Aorta (tissue), 5 donors: ENCODE measurements around the gene JPH4. TPM values are rescaled to one million over a fixed set of nuclear protein-coding genes. Genes with fewer than 3 reads are reported as not detected.

ENCODE experiments used
- ATAC-seq: fragments of 200-7000 bp; cut with Tn5 transposase; one replicate; pipeline ENCODE4 v1.9.1; 2022; ENCODE audit warnings: moderate library complexity; ENCODE audit not compliant: low FRiP score
- DNase-seq, 2 donors: peaks; one replicate each; pipeline ENCODE4 v3.0.0-alpha.2; 2020
- H3K27ac ChIP-seq, 2 donors: one replicate each; pipeline ENCODE4 v1.5.1; 2013; ENCODE audit warnings: low read length in 2 of 2, mild to moderate bottlenecking in 2 of 2, moderate library complexity in 2 of 2, control low read depth in 1 of 2, inconsistent platforms in 1 of 2, low read depth in 1 of 2
- H3K27me3 ChIP-seq, 2 donors: one replicate each; pipeline ENCODE4 v1.6.1; 2013; ENCODE audit warnings: control low read depth in 1 of 2, low read length in 1 of 2, mild to moderate bottlenecking in 1 of 2, moderate library complexity in 1 of 2; ENCODE audit not compliant: insufficient read depth in 2 of 2, control insufficient read depth in 1 of 2
- H3K36me3 ChIP-seq, 2 donors: one replicate each; pipeline ENCODE4 v1.6.1; 2013; ENCODE audit warnings: control low read depth in 1 of 2, low read length in 1 of 2, mild to moderate bottlenecking in 1 of 2; ENCODE audit not compliant: insufficient read depth in 2 of 2, control insufficient read depth in 1 of 2
- H3K4me1 ChIP-seq, 2 donors: one replicate each; pipeline ENCODE4 v1.6.1; 2013; ENCODE audit warnings: low read length in 2 of 2, control low read depth in 1 of 2, mild to moderate bottlenecking in 1 of 2, moderate library complexity in 1 of 2; ENCODE audit not compliant: insufficient read depth in 2 of 2, control insufficient read depth in 1 of 2
- H3K4me3 ChIP-seq, 2 donors: one replicate each; pipeline ENCODE4 v1.5.1; 2013; ENCODE audit warnings: low read length in 2 of 2, control low read depth in 1 of 2, mild to moderate bottlenecking in 1 of 2
- H3K9me3 ChIP-seq: one replicate; pipeline ENCODE4 v1.6.1; 2013; ENCODE audit warnings: mild to moderate bottlenecking, low read length; ENCODE audit not compliant: control insufficient read depth
- WGBS, 2 donors: extraction: QIAGEN DNeasy Blood & Tissue Kit; methylation state at CpG; one replicate each; pipeline ENCODE4 v1.1.7; 2013; 5-methylcytosine and 5-hydroxymethylcytosine counted together
- intact Hi-C, 2 donors: fragments of 100-400 bp; cut with DNase I; formaldehyde crosslinking; loops; one replicate each; pipeline versions ENCODE4 v1.14.2 to v1.15.0; 2022
- polyA plus RNA-seq, 2 donors: library from polyadenylated mRNA; stranded (reverse); fragments of 200-250 nt; gene quantifications; one replicate each; pipeline ENCODE4 v1.2.3, GENCODE V29; 2013
- total RNA-seq, 2 donors: library from RNA; stranded (reverse); fragmentation: NEBNext Ultra II Directional; extraction: Animal tissue kit (Norgen Biotek cat#: 25700); gene quantifications; one replicate each; pipeline ENCODE4 v1.2.1, GENCODE V29; 2021
- donor health status: healthy with polysubstance abuse.
- donor health status: Bipolar disorder and iron deficiency.
- donor health status: DM: no; HTN: no; CAD: no.
- donor health status: DM: no; HTN: no; CAD: no.
- donor health status: DM: yes; HTN: yes; CAD: no.

JPH4 gene
- total and polyA plus RNA-seq, 4 donors: 0.23 to 1.7 (median 1.5) TPM; not detected in 1

DNA sequence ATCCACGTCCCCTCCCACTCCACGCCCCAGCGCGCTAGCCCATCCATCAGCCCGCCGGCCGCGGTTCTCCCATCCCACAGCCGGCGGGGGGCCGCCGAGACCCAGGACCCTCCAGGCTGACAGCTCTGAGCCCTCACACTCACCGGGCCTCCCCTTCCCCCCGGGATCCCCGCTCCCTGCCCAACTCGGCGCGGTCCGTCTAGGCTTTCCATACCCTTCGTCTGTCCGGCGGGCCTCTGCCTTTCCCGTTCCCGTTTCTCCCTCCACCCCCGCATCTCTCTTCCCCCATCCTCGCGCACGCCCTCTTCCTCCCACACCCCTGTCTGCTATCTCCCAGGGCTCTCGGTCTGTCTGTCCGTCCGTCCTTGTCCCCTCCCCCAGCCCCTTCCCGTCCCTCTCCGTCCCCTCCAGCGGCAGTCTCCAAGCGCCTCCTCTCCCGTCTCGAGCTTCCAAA, 27.8 kb downstream of the JPH4 start:
- no peaks in the 10 kb centered on the region for H3K4me1 ChIP-seq
- H3K9me3 ChIP-seq: no peaks in the 10 kb centered on the region
- H3K27me3 ChIP-seq: no peaks in the 10 kb centered on the region
- H3K4me3 ChIP-seq: peak overlapping the region; percentile 52 to 53
- no peak for DNase-seq
- no peak overlapping the region for H3K27ac ChIP-seq
- H3K36me3 ChIP-seq: no peaks in the 10 kb centered on the region
- ATAC-seq: peak; percentile 27
- intact Hi-C loops: loop anchor here in 1 of 2 donors (10.0 kb wide), 1 partner anchor 226 kb away; the partner anchor contains the start of gene PABPN1
- 1% methylated on average over 37 of the region's 37 CpGs for WGBS, 2 donors

DNA sequence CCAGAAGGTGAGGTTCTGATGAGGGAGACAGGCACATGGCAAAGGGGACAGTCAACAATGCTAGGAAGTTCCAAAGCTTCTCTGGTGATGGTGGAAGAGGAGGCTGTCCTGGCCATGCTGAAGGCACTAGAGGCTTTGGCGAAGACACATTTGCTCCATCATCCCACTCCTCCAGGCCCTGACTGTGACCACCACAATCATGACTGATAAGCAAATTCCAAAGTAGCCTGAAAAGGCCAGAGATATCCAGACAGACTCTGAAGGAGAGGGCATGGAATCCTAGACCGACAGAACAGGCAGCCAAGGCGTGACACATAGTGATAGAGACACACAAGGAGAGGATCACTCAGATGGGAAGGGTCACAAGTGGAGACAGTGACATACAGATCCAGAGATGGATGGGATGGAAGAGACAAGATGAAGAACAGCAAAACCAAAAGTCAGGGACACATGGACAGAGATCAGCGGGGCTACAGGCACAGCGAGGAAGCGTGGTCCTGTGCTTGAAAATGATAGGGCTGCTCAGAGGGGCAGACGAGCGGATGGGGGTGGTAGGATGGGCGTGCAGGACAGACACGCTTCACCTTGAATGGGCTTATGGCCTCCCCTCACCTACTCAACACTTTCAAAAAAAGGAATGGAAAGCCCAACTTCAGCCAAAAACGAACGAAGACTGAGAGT, 28.3 kb downstream of the JPH4 start:
- ATAC-seq (peak; percentile 19), DNase-seq (no peak)
- WGBS, 2 donors: 42 to 46% methylated on average over 12 of the region's 12 CpGs
- no peaks in the 10 kb centered on the region for H3K27me3 ChIP-seq
- H3K9me3 ChIP-seq: no peaks in the 10 kb centered on the region
- intact Hi-C loops: loop anchor here in 1 of 2 donors (10.0 kb wide), 1 partner anchor 225 kb away; the partner anchor contains the start of gene PABPN1
- H3K4me1 ChIP-seq: no peaks in the 10 kb centered on the region
- no peaks in the 10 kb centered on the region for H3K36me3 ChIP-seq
- peak overlapping the region in 1 of 2 donors; percentile 53 for H3K4me3 ChIP-seq
- no peak overlapping the region for H3K27ac ChIP-seq

DNA sequence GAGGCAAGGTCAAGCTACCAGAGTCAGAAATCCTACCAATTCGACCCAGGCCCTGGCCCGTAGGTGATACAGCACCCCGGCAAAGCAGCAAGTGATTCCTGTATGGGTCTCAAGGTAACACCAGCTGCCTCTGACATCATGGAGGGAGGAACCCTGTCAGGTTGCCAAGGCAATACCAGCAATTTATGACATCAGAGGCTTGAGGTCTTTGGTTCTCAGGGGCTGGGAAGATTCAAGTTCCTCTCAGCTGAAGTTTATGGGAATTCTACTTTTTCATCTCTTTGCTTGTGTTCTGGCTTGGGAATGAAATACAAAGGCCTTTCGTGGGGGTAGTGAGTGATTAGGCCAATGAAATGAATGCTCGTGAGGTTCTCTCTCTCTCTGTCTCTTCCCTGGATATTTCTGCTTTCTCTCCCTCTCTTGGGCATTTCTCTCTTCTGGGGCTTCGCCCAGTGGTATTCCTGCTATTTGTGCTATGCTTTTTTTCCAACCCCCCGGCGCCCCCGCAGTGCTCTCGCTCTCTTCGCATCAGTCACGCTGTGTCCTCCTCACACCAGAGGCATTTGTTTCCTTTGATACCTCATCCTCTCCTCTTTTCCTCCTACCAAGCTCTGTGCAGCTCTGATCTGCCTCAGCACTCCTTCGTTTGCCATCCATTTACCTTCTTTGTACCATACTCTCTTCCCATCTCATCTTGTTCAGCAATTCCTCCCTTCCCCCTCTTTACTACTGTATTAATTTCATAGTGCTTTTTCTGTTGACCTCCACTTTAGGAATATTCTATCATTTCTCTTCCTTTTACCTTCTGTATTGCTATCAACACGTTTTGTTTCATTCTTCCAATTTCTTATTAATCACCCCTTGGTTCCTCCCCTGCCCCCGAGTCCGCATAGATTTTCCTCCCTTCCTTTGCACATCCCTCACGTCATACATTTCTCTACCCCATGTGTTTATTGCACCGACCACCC, 30.0 kb downstream of the JPH4 start:
- no peaks in the 10 kb centered on the region for H3K4me1 ChIP-seq
- intact Hi-C loops: loop anchor here in 1 of 2 donors (5.0 kb wide), 1 partner anchor 66 kb away; no protein-coding TSS in a partner anchor
- no peaks in the 10 kb centered on the region for H3K9me3 ChIP-seq
- DNase-seq: no peak
- H3K36me3 ChIP-seq: no peaks in the 10 kb centered on the region
- H3K27ac ChIP-seq: no peak overlapping the region
- H3K27me3 ChIP-seq: no peaks in the 10 kb centered on the region
- no peak overlapping the region for H3K4me3 ChIP-seq
- WGBS, 2 donors: 59% methylated on average over 18 of the region's 18 CpGs
- no peak for ATAC-seq

DNA sequence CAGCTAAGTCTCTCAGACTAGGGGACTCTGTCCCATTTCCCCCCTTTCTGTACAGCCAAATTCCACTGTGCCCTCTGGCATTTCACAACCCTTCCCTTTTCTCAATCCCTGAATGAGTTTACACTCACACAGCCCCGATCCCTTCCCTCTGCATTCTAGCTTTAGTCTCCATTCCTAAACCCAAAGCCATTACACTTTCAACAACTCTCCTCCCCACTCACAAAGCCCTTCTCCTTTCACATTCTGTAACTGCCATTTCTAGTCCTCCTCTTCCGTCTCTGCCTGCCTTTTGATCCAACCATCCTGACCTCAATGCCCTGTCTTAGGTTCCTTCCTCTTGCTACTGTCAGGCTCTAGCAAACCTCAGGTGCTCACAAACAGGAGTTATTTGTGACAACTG, 30.7 kb downstream of the JPH4 start:
- Histone ChIP-seq H3K27me3 (no peaks in the 10 kb centered on the region), H3K4me1 (no peaks in the 10 kb centered on the region), H3K36me3 (no peaks in the 10 kb centered on the region), H3K4me3 (no peak overlapping the region), H3K27ac (no peak overlapping the region), H3K9me3 (no peaks in the 10 kb centered on the region)
- DNase-seq (no peak), ATAC-seq (no peak)
- intact Hi-C loops: loop anchor here in 1 of 2 donors (5.0 kb wide), 1 partner anchor 66 kb away; no protein-coding TSS in a partner anchor
- 73 to 74% methylated on average over 2 of the region's 2 CpGs for WGBS, 2 donors

DNA sequence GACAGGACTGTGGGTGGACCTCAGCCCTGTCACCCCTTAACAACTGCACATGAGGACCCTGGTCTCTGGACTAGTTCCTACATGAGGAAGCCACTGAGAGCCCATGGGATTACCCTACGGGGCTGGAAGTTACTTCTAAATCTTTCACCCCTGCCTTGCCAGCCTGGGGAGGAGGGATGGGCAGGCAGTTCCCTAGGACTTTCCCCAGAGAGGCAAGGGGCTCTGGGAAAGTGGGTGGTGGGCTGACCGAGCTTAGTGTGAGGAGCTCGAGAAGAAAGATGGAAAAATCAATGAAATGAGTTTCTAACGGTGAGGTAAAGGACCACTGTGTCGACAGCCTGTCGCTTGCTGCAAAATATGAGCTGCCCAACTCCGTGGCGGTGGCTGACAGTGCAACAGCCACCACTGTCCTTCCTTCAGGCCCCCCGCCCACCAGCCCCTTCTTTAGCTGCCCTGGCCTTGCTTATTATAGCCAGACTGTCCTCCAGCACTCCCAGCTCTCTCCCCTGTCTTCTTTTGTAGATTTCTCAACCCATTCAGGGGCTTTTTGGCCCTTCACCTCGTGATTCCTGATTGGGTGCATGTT, 32.0 kb downstream of the JPH4 start:
- WGBS, 2 donors: 64 to 66% methylated on average over 10 of the region's 10 CpGs
- Histone ChIP-seq H3K27me3 (no peaks in the 10 kb centered on the region), H3K27ac (no peak overlapping the region), H3K4me1 (no peaks in the 10 kb centered on the region), H3K9me3 (no peaks in the 10 kb centered on the region), H3K36me3 (no peaks in the 10 kb centered on the region), H3K4me3 (no peak overlapping the region)
- intact Hi-C loops: loop anchor here in 1 of 2 donors (5.0 kb wide), 1 partner anchor 64 kb away; no protein-coding TSS in a partner anchor
- ATAC-seq (no peak), DNase-seq (no peak)

DNA sequence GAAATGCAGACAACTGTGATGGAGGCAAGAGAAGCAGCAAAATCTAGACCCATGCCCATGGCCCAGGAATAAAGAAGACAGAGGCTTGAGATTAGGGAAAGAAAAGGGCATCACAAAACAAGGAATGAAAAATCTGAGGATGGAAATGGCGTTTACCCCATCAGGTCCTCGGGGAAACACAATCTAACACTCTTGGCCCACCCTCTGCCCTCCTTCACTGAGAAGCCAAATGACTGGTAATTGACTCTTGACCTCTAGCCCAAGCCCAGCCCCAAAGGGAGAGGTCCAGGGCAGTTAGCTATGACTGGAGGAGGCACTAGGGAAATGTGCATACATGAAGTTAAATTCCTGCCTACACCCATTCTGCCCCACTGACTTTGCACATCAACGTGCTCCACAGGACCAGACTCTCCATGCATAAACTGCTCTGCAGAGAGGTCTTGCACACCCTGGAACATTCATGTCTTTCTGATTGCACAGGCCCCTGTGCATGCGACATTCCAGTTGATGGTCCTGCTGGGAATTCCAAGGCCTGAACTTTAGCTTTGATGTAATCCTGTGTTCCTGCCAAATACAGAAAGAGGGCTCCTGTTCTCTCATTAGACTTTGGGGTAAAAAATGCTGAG, 32.7 kb downstream of the JPH4 start:
- 70 to 72% methylated on average over 4 of the region's 4 CpGs for WGBS, 2 donors

DNA sequence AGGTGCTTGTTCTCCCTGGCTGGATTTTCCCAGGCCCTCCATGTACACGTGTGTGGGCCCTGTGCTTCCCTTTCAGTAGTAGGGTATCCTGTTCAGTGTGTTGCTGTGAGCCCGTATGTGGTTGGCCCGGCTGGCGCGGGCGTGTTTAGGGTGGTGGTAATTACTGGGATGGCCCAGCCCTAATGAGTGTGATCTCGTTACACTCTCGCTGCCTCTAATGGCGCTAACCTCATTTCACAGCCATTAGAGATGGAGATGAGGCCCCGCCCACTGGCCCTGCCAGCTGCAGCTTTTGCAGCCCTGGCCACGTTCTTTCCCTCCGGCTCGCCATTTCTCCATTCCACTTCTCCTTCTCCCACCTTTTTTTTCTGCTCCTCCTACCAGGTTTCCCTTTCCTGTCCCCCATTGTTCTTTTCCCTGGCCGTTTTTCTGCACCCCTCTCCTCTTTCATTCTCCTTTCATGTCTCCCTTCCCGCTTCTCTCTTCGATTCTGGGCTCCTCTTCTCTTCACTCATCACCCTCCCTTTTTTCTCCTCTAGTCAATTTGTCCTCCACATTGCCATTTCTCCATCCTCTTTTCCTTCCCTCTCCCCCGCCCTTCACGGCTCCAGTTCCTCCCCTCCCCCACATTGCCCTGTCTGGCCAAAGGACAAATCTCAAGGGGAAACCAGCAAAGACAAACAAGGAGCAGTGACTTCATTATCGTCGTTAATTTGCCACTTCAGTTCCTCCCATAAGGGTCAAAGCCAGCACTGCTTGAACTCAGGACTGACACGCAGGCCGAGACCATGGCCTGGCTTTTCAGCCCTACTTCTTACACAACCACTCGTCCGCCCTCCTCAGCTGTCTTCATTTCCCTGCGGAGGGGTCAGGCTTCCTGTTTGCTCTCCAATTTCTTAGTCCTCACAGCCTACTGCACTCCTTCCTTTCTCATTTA, 33.8 kb downstream of the JPH4 start:
- ATAC-seq (peak; percentile 78), DNase-seq (peak in 1 of 2 donors; percentile 70)
- 45% methylated on average over 25 of the region's 25 CpGs for WGBS, 2 donors
- Histone ChIP-seq H3K4me3 (no peak overlapping the region), H3K36me3 (no peaks in the 10 kb centered on the region), H3K9me3 (no peaks in the 10 kb centered on the region), H3K27me3 (no peaks in the 10 kb centered on the region), H3K27ac (no peak overlapping the region), H3K4me1 (no peaks in the 10 kb centered on the region)
- intact Hi-C loops: loop anchor here in 1 of 2 donors (5.0 kb wide), 1 partner anchor 62 kb away; no protein-coding TSS in a partner anchor

More for the DNA sequence above, 32.7 kb downstream of the JPH4 start:
- Histone ChIP-seq H3K36me3 (no peaks in the 10 kb centered on the region), H3K9me3 (no peaks in the 10 kb centered on the region), H3K27me3 (no peaks in the 10 kb centered on the region), H3K4me1 (no peaks in the 10 kb centered on the region), H3K27ac (no peak overlapping the region), H3K4me3 (no peak overlapping the region)
- intact Hi-C loops: loop anchor here in 1 of 2 donors (5.0 kb wide), 1 partner anchor 64 kb away; no protein-coding TSS in a partner anchor
- no peak for ATAC-seq
- DNase-seq: no peak
